ENCODE data around the gene SCD5.

GRCh38 chr4:82744284-82744968, 54.2 kb downstream of the SCD5 start:
- TF ChIP-seq CTCF (IDR thresholded peaks at IDR 0.05 in 2 of 3, conservative IDR thresholded peaks at IDR 0.05 in 1 of 3; ENCODE audit: insufficient read depth in 2 of 3, low read depth in 1 of 3, low read length in 3 of 3) (no peak), ZFX (CRISPR knock-in tag; IDR thresholded peaks at IDR 0.05) (no peak), HBP1 (CRISPR knock-in tag; IDR thresholded peaks at IDR 0.05) (no peak), POLR2A (conservative IDR thresholded peaks at IDR 0.05) (no peak), NR2F6 (CRISPR knock-in tag; IDR thresholded peaks at IDR 0.05) (no peak), ZNF12 (CRISPR knock-in tag; IDR thresholded peaks at IDR 0.05) (no peak)
